Heart right ventricle (tissue), 16 donors: ENCODE measurements around the gene WDR86. TPM values are rescaled to one million over a fixed set of nuclear protein-coding genes. Genes with fewer than 3 reads are reported as not detected.

Experiments used
- ATAC-seq, 8 donors: fragments of 200-7000 bp; cut with Tn5 transposase; one replicate each; pipeline ENCODE4 v1.9.1; 2020; ENCODE audit warnings: mild to moderate bottlenecking in 8 of 8, moderate library complexity in 8 of 8, moderate number of reproducible peaks in 1 of 8
- DNase-seq, 2 donors: peaks; one replicate each; pipeline ENCODE4 v3.0.0-alpha.2; 2020
- H3K27ac ChIP-seq, 10 donors: fragments of 200-600 bp; sonication (generic) in 2 of 10; one replicate each; pipeline versions ENCODE4 v1.5.0 to v1.8.0; 2020 to 2022; ENCODE audit warnings: mild to moderate bottlenecking in 3 of 10
- H3K27me3 ChIP-seq, 7 donors: fragments of 200-600 bp; one replicate each; pipeline ENCODE4 v1.8.0; 2021 to 2022; ENCODE audit warnings: mild to moderate bottlenecking in 2 of 7
- H3K36me3 ChIP-seq, 9 donors: fragments of 200-600 bp; sonication (generic) in 1 of 9; one replicate each; pipeline versions ENCODE4 v1.5.0 to v1.8.0; 2020 to 2022; ENCODE audit warnings: mild to moderate bottlenecking in 2 of 9
- H3K4me1 ChIP-seq, 9 donors: fragments of 200-600 bp; sonication (generic) in 1 of 9; one replicate each; pipeline versions ENCODE4 v1.5.0 to v1.8.0; 2020 to 2022; ENCODE audit warnings: mild to moderate bottlenecking in 4 of 9
- H3K4me3 ChIP-seq, 10 donors: fragments of 200-600 bp; sonication (generic) in 2 of 10; one replicate each; pipeline versions ENCODE4 v1.5.0 to v1.8.0; 2020 to 2022; ENCODE audit warnings: mild to moderate bottlenecking in 7 of 10, moderate library complexity in 2 of 10
- H3K9me3 ChIP-seq, 11 donors: fragments of 200-600 bp in 10 of 11; sonication (generic) in 2 of 11; one replicate each; pipeline versions ENCODE4 v1.5.0 to v1.8.0; 2013 to 2022; ENCODE audit warnings: mild to moderate bottlenecking in 2 of 11, control low read depth in 1 of 11, moderate library complexity in 1 of 11
- CTCF ChIP-seq, 9 donors: fragments of 200-600 bp; sonication (generic) in 2 of 9; IDR thresholded peaks; one replicate each; pipeline versions ENCODE4 v1.5.0 to v1.8.0; 2021 to 2022; ENCODE audit warnings: antibody characterized with exemption in 9 of 9, mild to moderate bottlenecking in 5 of 9, moderate library complexity in 1 of 9
- WGBS, 2 donors: extraction: QIAGEN DNeasy Blood & Tissue Kit; methylation state at CpG; one replicate each; pipeline ENCODE4 v1.1.7; 2013; ENCODE audit warnings: inconsistent platforms in 1 of 2; 5-methylcytosine and 5-hydroxymethylcytosine counted together
- intact Hi-C, 10 donors: fragments of 100-400 bp; cut with DNase I; formaldehyde crosslinking; loops; one replicate each; pipeline versions ENCODE4 v1.11.1 to v1.14.2; 2022
- polyA plus RNA-seq, 2 donors: library from polyadenylated mRNA; stranded (reverse); fragments of 200-250 nt; gene quantifications; one replicate each; pipeline ENCODE4 v1.2.3, GENCODE V29; 2013
- total RNA-seq, 10 donors: library from RNA; stranded (reverse); fragmentation: NEBNext Ultra II Directional in 3 of 10; extraction: Animal tissue kit (Norgen Biotek cat#: 25700) in 3 of 10; gene quantifications; one replicate each; pipeline versions ENCODE4 v1.2.1 to v1.2.4, GENCODE V29; 2021 to 2023
- donor health status: Arrhythmogenic right ventricular cardiomyopathy.
- donor health status: ischemic (EF 13 %, LVEDD 7.1; RV severe dilation, severe dysfunction).
- donor health status: healthy with polysubstance abuse.
- donor health status: DM: no; HTN: yes; CAD: no.
- donor health status: DM: no; HTN: no; CAD: no.
- donor health status: ischemic (EF 25% LVEDD 6.9; RV normal size, moderate dysfunction).
- donor health status: ischemic (EF 25% LVEDD 5.7; RV mildly dilated, moderate dysfunction).
- donor health status: healthy.
- donor health status: DM: yes; HTN: yes; CAD: no.
- donor health status: Ischemic cardiomyopathy.
- donor health status: ischemic (EF 35%, LVEDD 5.7; RV mildly dilated, moderate dysfunction).
- donor health status: nonischemic (EF 11% LVEDD 7.7; RV severe dilation, severe dysfunction).
- donor health status: DM: yes; HTN: yes; CAD: no.
- donor health status: PGD.
- donor health status: ischemic (EF 29% LVEDD 5.4; RV normal size, mild dysfunction).
- donor health status: nonischemic (EF 23%, LVEDD 6.1; RV moderate dilation, normal function).

Gene WDR86
- total and polyA plus RNA-seq, 12 donors: 0.15 to 0.52 (median 0.25) TPM; not detected in 3

GRCh38 chr7:151375530-151376217 lies 34.2 kb downstream of the WDR86 start:
- no peak for ATAC-seq
- Histone ChIP-seq H3K4me1 (no peaks in the 10 kb centered on the region), H3K9me3 (no peaks in the 10 kb centered on the region), H3K4me3 (no peak overlapping the region), H3K27me3 (peaks cover 0 to 2% (median 0%) of the 10 kb centered on the region in 7 donors), H3K36me3 (peaks cover 7 to 87% (median 29%) of the 10 kb centered on the region in 9 donors), H3K27ac (no peak overlapping the region)
- DNase-seq: no peak
- no peak for TF ChIP-seq CTCF (IDR thresholded peaks at IDR 0.05)
- intact Hi-C loops: loop anchor here in 1 of 10 donors (5.0 kb wide), 1 partner anchor 67 kb away; the partner anchor contains the start of gene CRYGN
- WGBS, 2 donors: 90 to 94% methylated on average over 10 of the region's 10 CpGs

- no peaks in the 10 kb centered on the region for H3K4me1 ChIP-seq
- H3K27ac ChIP-seq: no peak overlapping the region
- peaks cover 7 to 96% (median 34%) of the 10 kb centered on the region in 9 donors for H3K36me3 ChIP-seq
- intact Hi-C loops: loop anchor here in 1 of 10 donors (5.0 kb wide), 1 partner anchor 68 kb away; the partner anchor contains the start of gene CRYGN
- no peaks in the 10 kb centered on the region for H3K27me3 ChIP-seq
- H3K4me3 ChIP-seq: no peak overlapping the region
- DNase-seq (no peak), ATAC-seq (peak in 1 of 8 donors; percentile 24)
- H3K9me3 ChIP-seq: no peaks in the 10 kb centered on the region
- no peak for TF ChIP-seq CTCF (IDR thresholded peaks at IDR 0.05)
- 83% methylated on average over 15 of the region's 15 CpGs for WGBS, 2 donors
Observed at GRCh38 chr7:151374726-151375125, 35.1 kb downstream of the WDR86 start.

GRCh38 chr7:151374139-151374538 lies 35.7 kb downstream of the WDR86 start:
- H3K4me3 ChIP-seq: no peak overlapping the region
- no peaks in the 10 kb centered on the region for H3K9me3 ChIP-seq
- intact Hi-C loops: no loop called here
- TF ChIP-seq CTCF (IDR thresholded peaks at IDR 0.05): no peak
- DNase-seq: no peak
- H3K36me3 ChIP-seq: peaks cover 7 to 98% (median 38%) of the 10 kb centered on the region in 9 donors
- peak; percentile 34 to 88 (median 72) for ATAC-seq
- 88 to 91% methylated on average over 15 of the region's 15 CpGs for WGBS, 2 donors
- H3K27me3 ChIP-seq: no peaks in the 10 kb centered on the region
- no peaks in the 10 kb centered on the region for H3K4me1 ChIP-seq
- H3K27ac ChIP-seq: no peak overlapping the region

- ATAC-seq (no peak), DNase-seq (no peak)
- no peaks in the 10 kb centered on the region for H3K4me1 ChIP-seq
- no peak for TF ChIP-seq CTCF (IDR thresholded peaks at IDR 0.05)
- no peak overlapping the region for H3K4me3 ChIP-seq
- intact Hi-C loops: no loop called here
- WGBS, 2 donors: 76 to 82% methylated on average over 13 of the region's 13 CpGs
- no peaks in the 10 kb centered on the region for H3K9me3 ChIP-seq
- peaks cover 7 to 100% (median 41%) of the 10 kb centered on the region in 9 donors for H3K36me3 ChIP-seq
- H3K27me3 ChIP-seq: no peaks in the 10 kb centered on the region
- H3K27ac ChIP-seq: no peak overlapping the region
Observed at GRCh38 chr7:151373599-151373998, 36.2 kb downstream of the WDR86 start.
